Germinal center (tissue), 1 donor: ENCODE measurements around the gene TFR2.

Experiments
- DNase-seq: peaks from one replicate; pipeline ENCODE4 v3.0.0; 2012; ENCODE audit warnings: mixed read lengths, low spot score

The TFR2 gene

GRCh38 chr7:100612730-100613390 is 28.5 kb downstream of the TFR2 start:
- DNase-seq, result no peak

GRCh38 chr7:100611983-100612729 is 29.2 kb downstream of the TFR2 start, which contains the start of gene MOSPD3:
Gene MOSPD3, plus strand, starts transcription at chr7:100612540. Its CDS starts 252 bp downstream, at chr7:100612792.
- peak; percentile 99 for DNase-seq

DNA sequence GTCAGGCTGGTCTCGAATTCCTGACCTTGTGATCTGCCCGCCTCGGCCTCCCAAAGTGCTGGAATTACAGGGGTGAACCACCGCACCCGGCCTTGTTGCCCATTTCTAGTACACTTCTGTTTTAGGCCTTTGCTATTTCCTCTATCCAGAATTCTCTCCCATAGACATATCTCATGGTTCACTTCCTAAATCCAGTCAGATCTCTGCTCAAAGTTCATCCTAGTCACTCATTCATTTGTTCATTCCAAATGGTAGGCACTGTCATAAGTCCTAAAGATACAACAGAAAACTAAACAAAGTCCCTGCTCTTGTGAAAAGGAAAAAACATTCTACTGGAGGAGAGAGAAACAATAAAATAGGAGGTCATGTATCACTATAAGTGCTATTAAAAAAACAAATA is 31.4 kb downstream of the TFR2 start:
- DNase-seq, result no peak

- no peak for DNase-seq
Observed at GRCh38 chr7:100607111-100607510, 34.2 kb downstream of the TFR2 start.

- DNase-seq, result no peak
Observed at GRCh38 chr7:100606313-100606712, 35.0 kb downstream of the TFR2 start.

- DNase-seq, result no peak
Observed at GRCh38 chr7:100604976-100605911, 36.1 kb downstream of the TFR2 start.

DNA sequence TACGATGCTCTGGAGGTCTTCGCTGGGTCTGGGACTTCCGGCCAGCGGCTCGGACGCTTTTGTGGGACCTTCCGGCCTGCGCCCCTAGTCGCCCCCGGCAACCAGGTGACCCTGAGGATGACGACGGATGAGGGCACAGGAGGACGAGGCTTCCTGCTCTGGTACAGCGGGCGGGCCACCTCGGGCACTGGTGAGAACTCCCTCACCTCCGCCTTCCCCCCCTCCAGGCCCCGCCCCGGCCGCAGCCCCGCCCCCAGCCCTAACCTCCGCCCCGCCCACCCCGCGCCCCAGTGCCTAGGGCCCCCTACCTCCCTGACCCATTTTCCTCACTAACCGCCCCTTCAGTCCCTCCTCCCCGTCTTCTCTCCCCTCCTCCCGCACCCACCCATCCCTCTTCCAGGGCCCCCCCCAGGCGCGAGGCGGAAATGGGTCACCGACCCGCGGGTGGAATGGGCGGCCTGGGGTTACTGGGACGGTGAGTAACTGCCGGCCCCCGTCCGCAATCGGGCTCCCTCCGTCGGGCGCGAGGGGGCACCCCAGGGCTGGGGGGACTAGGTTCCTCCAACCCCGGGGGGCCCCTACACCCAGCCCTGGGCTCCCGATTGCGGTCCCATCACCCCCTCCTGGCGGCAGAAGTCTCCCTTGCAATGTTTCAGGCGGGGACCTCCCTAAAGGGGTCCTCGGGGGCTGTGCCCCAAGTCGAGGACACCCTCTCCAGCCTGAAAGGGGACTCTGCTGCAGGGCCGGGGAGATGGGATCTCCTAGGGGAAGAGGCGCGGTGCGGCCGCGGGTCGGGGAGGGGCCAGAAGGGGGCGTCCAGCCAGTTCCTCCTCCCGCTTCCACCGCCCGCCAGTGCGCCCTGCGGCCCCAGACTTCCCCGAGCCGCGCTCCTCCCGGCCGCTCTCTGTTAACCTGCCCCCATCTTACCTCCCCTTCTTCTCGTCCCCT is 37.0 kb downstream of the TFR2 start:
- DNase-seq, result peak; percentile 93

GRCh38 chr7:100603726-100604027 is 37.7 kb downstream of the TFR2 start:
- DNase-seq, result no peak

GRCh38 chr7:100602889-100603725 is 38.2 kb downstream of the TFR2 start:
- DNase-seq, result no peak

DNA sequence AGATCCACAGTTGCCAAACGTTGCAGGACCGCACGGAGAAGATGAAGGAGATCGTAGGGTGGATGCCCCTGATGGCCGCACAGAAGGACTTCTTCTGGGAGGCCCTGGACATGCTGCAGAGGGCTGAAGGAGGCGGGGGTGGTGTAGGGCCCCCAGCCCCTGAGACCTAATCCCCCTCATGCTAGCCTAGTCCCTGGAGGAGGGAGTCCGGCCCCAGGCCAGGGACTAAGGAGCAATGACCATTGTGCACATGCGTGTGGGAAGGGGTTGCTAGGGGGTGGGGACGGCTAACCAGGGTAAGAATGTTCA is 40.7 kb downstream of the TFR2 start:
- no peak for DNase-seq

GRCh38 chr7:100599911-100600729 is 41.2 kb downstream of the TFR2 start:
- no peak for DNase-seq

- no peak for DNase-seq
Observed at GRCh38 chr7:100598425-100598824, 42.9 kb downstream of the TFR2 start.

DNA sequence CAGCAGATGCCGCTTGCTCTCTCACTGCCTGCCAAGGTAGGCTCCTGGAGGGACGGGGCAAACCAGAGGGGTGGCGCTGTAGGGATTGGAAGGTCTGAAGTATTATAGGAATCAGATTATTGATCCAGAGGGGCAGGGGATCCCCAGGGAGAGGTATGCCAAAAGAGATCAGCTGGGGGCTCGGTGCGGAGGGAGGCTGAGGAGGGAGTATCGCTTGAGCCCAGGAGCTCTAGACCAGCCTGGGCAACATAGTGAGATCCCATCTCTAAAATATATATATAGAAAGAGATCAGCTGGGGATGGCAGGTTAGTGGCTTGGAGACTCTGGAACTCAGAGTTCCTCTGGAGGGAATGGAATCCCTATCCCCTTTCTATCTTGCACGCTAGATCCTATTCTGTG is 46.2 kb downstream of the TFR2 start:
- DNase-seq, result no peak

DNA sequence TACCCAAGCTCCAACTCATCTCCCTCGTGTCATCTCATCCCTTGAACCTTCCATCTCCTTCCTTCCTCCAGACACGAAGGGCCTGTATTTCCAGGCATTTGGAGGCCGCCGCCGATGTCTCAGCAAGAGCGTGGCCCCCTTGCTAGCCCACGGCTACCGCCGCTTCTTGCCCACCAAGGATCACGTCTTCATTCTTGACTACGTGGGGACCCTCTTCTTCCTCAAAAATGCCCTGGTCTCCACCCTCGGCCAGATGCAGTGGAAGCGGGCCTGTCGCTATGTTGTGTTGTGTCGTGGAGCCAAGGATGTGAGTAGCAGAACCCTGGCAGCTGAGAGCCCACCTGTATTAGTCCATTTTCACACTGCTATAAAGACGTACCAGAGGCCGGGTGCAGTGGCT is 49.8 kb downstream of the TFR2 start:
- DNase-seq, result no peak

DNA sequence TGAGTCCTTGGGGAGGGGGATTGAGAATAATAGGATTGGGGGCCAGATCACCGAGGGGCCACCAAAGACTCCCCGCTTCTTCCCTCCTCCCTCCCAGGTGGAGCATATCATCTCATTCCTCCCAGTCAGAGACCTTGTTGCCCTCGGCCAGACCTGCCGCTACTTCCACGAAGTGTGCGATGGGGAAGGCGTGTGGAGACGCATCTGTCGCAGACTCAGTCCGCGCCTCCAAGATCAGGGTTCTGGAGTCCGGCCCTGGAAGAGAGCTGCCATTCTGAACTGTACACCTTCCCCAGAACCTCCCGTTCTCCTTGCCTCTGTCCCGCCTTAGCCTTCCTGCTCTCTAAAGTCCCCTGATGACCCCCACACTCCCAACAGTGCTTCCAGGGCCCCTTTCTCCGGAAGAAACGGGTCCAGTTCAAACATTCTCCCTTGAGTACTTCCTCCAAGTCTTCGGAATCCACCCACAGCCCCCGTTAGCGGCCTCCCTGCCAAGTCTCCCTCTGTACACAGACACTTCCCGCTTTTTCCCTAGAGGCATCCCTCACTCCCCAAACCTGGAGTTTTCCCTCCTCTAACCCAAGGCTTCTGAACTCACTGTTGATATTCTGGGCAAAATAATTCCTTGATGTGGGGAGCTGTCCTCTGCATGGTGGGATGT is 51.1 kb downstream of the TFR2 start:
- DNase-seq, result no peak

DNA sequence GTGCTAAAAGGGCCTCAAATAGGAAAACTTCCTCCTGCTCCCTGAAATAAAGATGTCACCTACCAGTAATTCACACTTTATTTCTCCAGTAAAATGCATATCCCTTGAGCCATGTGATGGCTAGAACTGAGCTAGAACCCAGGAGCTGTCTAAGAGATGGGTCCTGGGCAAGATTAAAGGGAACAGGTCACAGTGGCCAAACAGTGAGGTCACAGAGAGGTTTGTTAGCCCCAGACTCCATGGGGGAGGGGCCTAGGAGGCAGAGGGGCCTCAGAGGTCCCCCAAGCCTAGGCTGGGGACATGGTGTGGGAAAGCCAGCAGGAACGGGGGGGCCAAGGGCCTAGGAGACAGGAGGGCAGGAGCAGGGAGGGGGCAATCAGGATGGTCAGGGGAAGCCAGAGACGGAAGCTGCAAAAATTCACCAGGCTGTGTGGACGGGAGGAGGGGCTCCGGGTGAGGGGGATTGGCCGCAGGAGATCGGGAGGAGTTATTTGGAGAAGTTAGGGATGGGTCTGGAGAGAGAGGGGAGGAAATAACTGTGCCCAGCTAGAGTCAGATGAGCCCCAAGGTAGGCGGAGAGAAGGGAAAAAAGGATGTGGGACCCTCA is 51.9 kb downstream of the TFR2 start:
- DNase-seq, result no peak

- DNase-seq, result no peak
Observed at GRCh38 chr7:100588438-100588837, 52.9 kb downstream of the TFR2 start.

DNA sequence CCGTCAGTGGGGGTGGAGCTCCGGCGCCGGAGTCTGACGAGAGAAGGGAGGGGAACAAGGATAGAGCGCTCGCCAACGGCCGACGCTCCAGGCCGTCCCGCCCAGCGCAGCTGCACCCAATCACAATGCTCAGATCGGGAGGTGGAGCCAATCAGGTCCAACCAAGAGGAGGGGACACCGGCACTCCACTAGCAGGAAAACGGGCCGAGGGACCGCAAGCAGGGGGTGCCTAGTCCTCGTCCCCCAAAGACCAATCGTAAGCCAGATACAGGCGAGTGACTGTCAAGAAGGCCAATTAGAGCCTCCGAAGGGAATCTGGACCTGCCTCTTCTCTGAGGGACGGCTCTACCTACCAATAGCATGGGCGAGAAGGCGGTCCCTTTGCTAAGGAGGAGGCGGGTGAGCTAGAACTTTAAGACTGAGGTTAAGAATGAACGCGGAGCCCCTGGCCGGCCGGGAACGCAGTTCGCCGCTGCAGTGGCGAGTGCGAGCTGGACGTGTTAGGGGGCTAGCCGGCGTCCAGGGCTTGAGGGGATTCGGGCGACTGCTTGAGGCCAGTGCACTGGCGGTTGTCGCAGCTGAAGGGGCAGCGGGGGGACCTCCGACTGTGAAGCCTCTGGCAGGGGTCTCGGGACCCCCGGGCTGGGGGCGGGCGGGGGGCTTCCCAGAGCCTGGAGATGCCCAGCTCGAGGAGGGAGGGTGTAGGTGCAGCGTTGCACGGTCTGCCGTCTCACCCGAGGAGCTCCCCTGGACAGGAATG is 54.9 kb downstream of the TFR2 start, which contains the start of gene FBXO24:
Gene FBXO24 (plus strand): TSS at position 63 of the 760 bp plus-strand sequence. CDS start 298 bp downstream, at position 361.
- peak; percentile 100 for DNase-seq
